Measurements from ENCODE around the gene ABCD3.
"Not testable (repeated sequence)": the region's sequence is repeated elsewhere in the genome, so short reads cannot be mapped to it uniquely, and the experiment has no call there.

Gene ABCD3

GRCh38 chr1:94562519-94563260 is 144.5 kb downstream of the ABCD3 start:
- no peak for DNase-seq
- peaks cover 2% of the 10 kb centered on the region for H3K27me3 Mint-ChIP-seq (ENCODE audit: low read depth, poor library complexity)
- no peak overlapping the region for H3K4me3 Mint-ChIP-seq
- no peaks in the 10 kb centered on the region for H3K36me3 Mint-ChIP-seq (ENCODE audit: low read depth)
- peak overlapping the region; percentile 95 for H3K27ac Mint-ChIP-seq
- peaks cover 12% of the 10 kb centered on the region for H3K9me3 Mint-ChIP-seq
- peaks cover 10% of the 10 kb centered on the region for H3K4me1 Mint-ChIP-seq
- TF ChIP-seq CTCF (IDR thresholded peaks at IDR 0.05): no peak

GRCh38 chr1:94565901-94566300 is 147.7 kb downstream of the ABCD3 start:
- Mint-ChIP-seq H3K27me3 (ENCODE audit: low read depth, poor library complexity) (peaks cover 2% of the 10 kb centered on the region), H3K4me1 (peaks cover 10% of the 10 kb centered on the region), H3K9me3 (peaks cover 15% of the 10 kb centered on the region), H3K4me3 (no peak overlapping the region), H3K36me3 (ENCODE audit: low read depth) (no peaks in the 10 kb centered on the region), H3K27ac (no peak overlapping the region)
- no peak for DNase-seq
- TF ChIP-seq CTCF (IDR thresholded peaks at IDR 0.05): no peak

GRCh38 chr1:94566436-94566835 is 148.2 kb downstream of the ABCD3 start:
- H3K4me1 Mint-ChIP-seq; H3K27ac Mint-ChIP-seq; H3K4me3 Mint-ChIP-seq; DNase-seq; H3K36me3 Mint-ChIP-seq (ENCODE audit: low read depth); H3K27me3 Mint-ChIP-seq (ENCODE audit: low read depth, poor library complexity): not testable (repeated sequence)
- peaks cover 18% of the 10 kb centered on the region for H3K9me3 Mint-ChIP-seq

DNA sequence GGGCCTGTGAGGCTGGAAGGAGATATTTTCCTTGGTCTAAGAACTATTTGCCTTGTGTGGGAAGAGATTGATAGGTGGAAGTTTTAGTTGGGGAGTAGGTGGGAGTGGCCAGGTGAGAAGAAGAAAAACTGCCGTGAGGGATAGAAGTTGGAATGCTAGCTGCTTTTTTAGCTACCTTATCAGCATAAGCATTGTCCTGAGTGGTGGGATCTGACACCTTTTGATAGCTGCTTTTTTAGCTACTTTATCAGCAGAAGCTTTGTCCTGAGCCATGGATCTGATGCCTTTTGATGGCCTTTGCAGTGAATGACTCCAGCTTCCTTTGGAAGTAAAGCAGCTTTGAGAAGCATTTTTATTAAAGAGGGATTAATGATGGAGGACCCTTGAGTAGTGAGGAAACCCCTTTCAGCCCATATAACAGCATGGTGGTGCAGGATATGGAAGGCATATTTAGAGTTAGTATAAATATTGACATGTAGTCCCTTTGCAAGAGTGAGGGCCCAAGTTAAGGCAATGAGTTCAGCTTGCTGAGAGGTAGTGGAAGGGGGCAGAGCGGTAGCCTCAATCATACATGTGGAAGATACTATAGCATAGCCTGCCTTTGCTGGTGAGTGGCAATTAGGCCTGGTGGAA is 149.9 kb downstream of the ABCD3 start:
- not testable (repeated sequence) for DNase-seq

More for the DNA sequence above, 149.9 kb downstream of the ABCD3 start:
- peaks cover 23% of the 10 kb centered on the region for H3K9me3 Mint-ChIP-seq
- not testable (repeated sequence) for H3K27ac Mint-ChIP-seq; H3K36me3 Mint-ChIP-seq (ENCODE audit: low read depth); H3K4me3 Mint-ChIP-seq; H3K27me3 Mint-ChIP-seq (ENCODE audit: low read depth, poor library complexity); H3K4me1 Mint-ChIP-seq

Data from nephron progenitor cell (in vitro differentiated cells).